Bronchial epithelial cell (primary cell): Measurements from ENCODE around the gene TBC1D13. TPM values are rescaled to one million over a fixed set of nuclear protein-coding genes. Genes with fewer than 3 reads are reported as not detected.
A peak's percentile ranks its signal among the peaks of the same experiment; 100 is the strongest.
"Not testable (repeated sequence)": the region's sequence is repeated elsewhere in the genome, so short reads cannot be mapped to it uniquely, and the experiment has no call there.

Experiments
- DNase-seq: peaks from one replicate; pipeline ENCODE4 v3.0.0-alpha.2; 2010; ENCODE audit warnings: low read depth
- FAIRE-seq: peaks from 2 replicates; lab custom pipeline; 2011; peaks lifted over from hg19 to GRCh38; lab: Jason Lieb, UNC
- H3K27me3 ChIP-seq: 2 replicates; pipeline ENCODE4 v1.5.1; 2011; ENCODE audit warnings: low read length; ENCODE audit not compliant: control insufficient read depth, insufficient read depth
- H3K36me3 ChIP-seq: 2 replicates; pipeline ENCODE4 v1.5.1; 2011; ENCODE audit warnings: low read length; ENCODE audit not compliant: control insufficient read depth, insufficient read depth
- H3K4me3 ChIP-seq: 2 replicates; pipeline ENCODE4 v1.5.1; 2011; ENCODE audit warnings: mild to moderate bottlenecking, low read depth, low read length, control low read depth
- CTCF ChIP-seq: IDR thresholded peaks from 2 replicates; pipeline ENCODE4 v1.5.1; 2011; ENCODE audit warnings: mild to moderate bottlenecking, moderate library complexity, low read length, control low read depth, inconsistent platforms; ENCODE audit not compliant: insufficient read depth, severe bottlenecking
- total RNA-seq: library from RNA; depleted of rRNA; stranded (reverse); fragments of >200 nt; gene quantifications from 2 replicates; pipeline ENCODE4 v1.2.1, GENCODE V29; 2014

TBC1D13 gene
- total RNA-seq, 1 donor from 2014 or later: 12.6 TPM

- H3K4me3 ChIP-seq: peak overlapping the region; percentile 89
- H3K36me3 ChIP-seq: no peaks in the 10 kb centered on the region
- DNase-seq (no peak), FAIRE-seq (no peak)
- no peak for TF ChIP-seq CTCF
- no peaks in the 10 kb centered on the region for H3K27me3 ChIP-seq
Measured at GRCh38 chr9:128770286-128771030, 16.6 kb upstream of the TBC1D13 start.

- Histone ChIP-seq H3K4me3 (peak overlapping the region; percentile 89), H3K36me3 (no peaks in the 10 kb centered on the region), H3K27me3 (no peaks in the 10 kb centered on the region)
- FAIRE-seq: no peak
- DNase-seq: peak; percentile 33
- TF ChIP-seq CTCF: no peak
Measured at GRCh38 chr9:128771094-128771721, 15.8 kb upstream of the TBC1D13 start.

- peak within 1 kb of the TSS; percentile 89 for H3K4me3 ChIP-seq
- DNase-seq: peak; percentile 57
- H3K27me3 ChIP-seq: no peaks in the 10 kb centered on the region
- FAIRE-seq: no peak
- TF ChIP-seq CTCF: no peak
- H3K36me3 ChIP-seq: no peaks in the 10 kb centered on the region
Measured at GRCh38 chr9:128771745-128772519, 15.1 kb upstream of the TBC1D13 start, which contains the start of gene ZER1. ZER1 (minus strand) TSS chr9:128771927; CDS start chr9:128755565, 16,362 bp downstream.

GRCh38 chr9:128773049-128773448, 14.0 kb upstream of the TBC1D13 start:
- Histone ChIP-seq H3K36me3 (no peaks in the 10 kb centered on the region), H3K4me3 (no peak overlapping the region), H3K27me3 (no peaks in the 10 kb centered on the region)
- FAIRE-seq (no peak), DNase-seq (no peak)
- no peak for TF ChIP-seq CTCF

- Histone ChIP-seq H3K4me3 (no peak overlapping the region), H3K36me3 (no peaks in the 10 kb centered on the region), H3K27me3 (no peaks in the 10 kb centered on the region)
- DNase-seq (no peak), FAIRE-seq (no peak)
- TF ChIP-seq CTCF: no peak
Measured at GRCh38 chr9:128774804-128775203, 12.2 kb upstream of the TBC1D13 start.

- not testable (repeated sequence) for H3K4me3 ChIP-seq, DNase-seq, H3K36me3 ChIP-seq, H3K27me3 ChIP-seq, FAIRE-seq
Measured at GRCh38 chr9:128780093-128780492, 7.0 kb upstream of the TBC1D13 start.
